Motor neuron (in vitro differentiated cells): Measurements from ENCODE around the gene MFSD1. TPM values are rescaled to one million over a fixed set of nuclear protein-coding genes. Genes with fewer than 3 reads are reported as not detected.

Experiments used
- ATAC-seq, 8 experiments: fragments of 200-7000 bp; cut with Tn5 transposase; replicated peaks in 6 of 8; 2 replicates each; pipeline ENCODE4 v1.8.0; 2021; ENCODE audit warnings: mild to moderate bottlenecking in 8 of 8, moderate library complexity in 8 of 8
- H3K27ac ChIP-seq, 2 donors: fragments of 250-450 bp; sonication (Bioruptor Pico); 2 replicates each; pipeline ENCODE4 v1.9.0; 2021; ENCODE audit warnings: antibody characterized with exemption in 2 of 2, mild to moderate bottlenecking in 2 of 2, moderate library complexity in 1 of 2
- H3K4me1 ChIP-seq, 2 donors: fragments of 250-450 bp; sonication (Bioruptor Pico); replicated peaks in 1 of 2; 2 replicates each; pipeline ENCODE4 v1.6.1; 2021; ENCODE audit warnings: antibody characterized with exemption in 2 of 2, mild to moderate bottlenecking in 2 of 2, moderate library complexity in 1 of 2
- H3K4me3 ChIP-seq, 5 donors: fragments of 250-450 bp; sonication (Bioruptor Pico); 2 replicates each; pipeline ENCODE4 v1.9.0; 2021; ENCODE audit warnings: antibody characterized with exemption in 5 of 5, mild to moderate bottlenecking in 5 of 5, moderate library complexity in 4 of 5
- WGBS, 10 experiments: fragments of 450-650 bp; shearing (Covaris generic); methylation state at CpG; one replicate each; pipeline ENCODE4 v1.0.0; 2022; 5-methylcytosine and 5-hydroxymethylcytosine counted together
- in situ Hi-C, 9 experiments: fragments of 400-800 bp; cut with MboI; loops; one replicate each; pipeline ENCODE4 v1.15.0; 2021; ENCODE audit warnings: low sequenced_read_pairs in 9 of 9, low pct_unique_long_range_greater_than_20kb in 2 of 9; ENCODE audit not compliant: unreplicated experiment in 9 of 9
- total RNA-seq, 8 experiments: library from RNA; unstranded; fragments of 300-600 nt; gene quantifications; 2 replicates each; pipeline versions ENCODE4 v1.2.3 to v1.2.4, GENCODE V29; 2022

The MFSD1 gene
- total RNA-seq, 8 experiments from 2014 or later: 10.1 to 70.1 (median 22.9) TPM

DNA sequence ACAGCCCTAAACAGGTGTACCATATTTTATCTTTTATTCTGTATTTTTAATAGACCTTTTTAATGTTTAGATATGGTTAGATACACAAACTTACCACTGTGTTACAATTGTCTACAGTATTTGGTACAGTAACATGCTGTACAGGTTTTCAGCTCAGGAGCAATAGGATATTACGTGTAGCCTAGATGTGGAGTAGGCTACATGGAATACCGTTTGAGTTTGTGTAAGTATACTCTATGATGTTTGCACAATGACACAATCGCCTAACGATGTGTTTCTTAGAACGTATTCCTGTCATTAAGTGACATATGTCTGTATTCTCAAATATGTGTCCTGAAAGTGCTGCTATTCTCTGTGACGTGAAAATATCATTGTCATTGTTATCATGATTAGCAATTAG is 62.6 kb downstream of the MFSD1 start:
- 87 to 100% (median 92%) methylated on average over 2 to 6 of the region's 6 CpGs for WGBS, 10 experiments
- no peak overlapping the region for H3K27ac ChIP-seq
- H3K4me3 ChIP-seq: no peak overlapping the region
- ATAC-seq: peak in 1 of 8 experiments; percentile 37
- in situ Hi-C loops: no loop called here
- peaks cover 3 to 12% of the 10 kb centered on the region in 2 donors for H3K4me1 ChIP-seq

GRCh38 chr3:158875700-158876099 is 73.8 kb downstream of the MFSD1 start:
- H3K4me3 ChIP-seq: no peak overlapping the region
- peaks cover 0 to 20% of the 10 kb centered on the region in 2 donors for H3K4me1 ChIP-seq
- in situ Hi-C loops: no loop called here
- ATAC-seq: peak in 4 of 8 experiments; percentile 22 to 89 (median 49)
- H3K27ac ChIP-seq: no peak overlapping the region

Other genes starting within 250 kb of the MFSD1 start
- gene MLF1, start 230.9 kb upstream of the MFSD1 start, total RNA-seq: 100 to 1,000 TPM in 1 of 8 experiments, 10 to 100 TPM in 6, 1 to 10 TPM in 1; 7.8 to 104 (median 30.7) TPM
- gene GFM1, start 157.5 kb upstream of the MFSD1 start, total RNA-seq: 10 to 100 TPM; 33.6 to 90.1 (median 42.9) TPM
- 100 to 1,000 TPM in 1 of 8 experiments, 10 to 100 TPM in 1, 1 to 10 TPM in 2, under 1 TPM in 4; 0.33 to 109 (median 0.91) TPM for gene LXN, start 129.4 kb upstream of the MFSD1 start, total RNA-seq
- gene RARRES1, start 69.6 kb upstream of the MFSD1 start, total RNA-seq: 10 to 100 TPM in 2 of 8 experiments, 1 to 10 TPM in 2, under 1 TPM in 4; 0.38 to 49.2 (median 1.5) TPM